GM12878 (cell line): ENCODE results near the gene ZNF827.

Source experiments
- BRCA1 ChIP-seq: IDR thresholded peaks from 2 replicates; pipeline ENCODE4 v1.6.1; 2011; ENCODE audit warnings: low read depth, low read length, improper control_type of control experiment
- CEBPB ChIP-seq, 2 experiments: fragments of 150-350 bp in 1 of 2; IDR thresholded peaks; 2 replicates each; pipeline ENCODE4 v1.6.1; 2012 to 2014; ENCODE audit warnings: low read depth in 2 of 2, low read length in 2 of 2, borderline replicate concordance in 1 of 2, inconsistent platforms in 1 of 2
- CHD4 ChIP-seq: fragments of 200-600 bp; sonication (generic); IDR thresholded peaks from 2 replicates; pipeline ENCODE4 v1.6.1; 2016; ENCODE audit warnings: mild to moderate bottlenecking
- EZH2 ChIP-seq: IDR thresholded peaks from 2 replicates; pipeline ENCODE4 v1.6.1; 2012; ENCODE audit warnings: low read depth, mild to moderate bottlenecking, control low read depth, inconsistent platforms, low read length, borderline replicate concordance; ENCODE audit not compliant: control insufficient read depth
- POLR2A ChIP-seq: IDR thresholded peaks from 2 replicates; pipeline ENCODE4 v1.6.1; 2011; ENCODE audit warnings: low read depth, mild to moderate bottlenecking, low read length
- POLR2AphosphoS5 ChIP-seq: IDR thresholded peaks from 2 replicates; pipeline ENCODE4 v1.6.1; 2011; ENCODE audit warnings: mild to moderate bottlenecking, low read length, inconsistent platforms
- RAD21 ChIP-seq: IDR thresholded peaks from 2 replicates; pipeline ENCODE4 v1.6.1; 2011; ENCODE audit warnings: mild to moderate bottlenecking, low read depth, low read length, moderate library complexity; ENCODE audit not compliant: insufficient read depth
- TAF1 ChIP-seq: IDR thresholded peaks from 2 replicates; pipeline ENCODE4 v1.6.1; 2011; ENCODE audit warnings: mild to moderate bottlenecking, low read depth, low read length, borderline replicate concordance
- TF ChIP-seq, protein P1 (sequence below): IDR thresholded peaks from 2 replicates; pipeline ENCODE4 v1.6.1; 2012; ENCODE audit warnings: mild to moderate bottlenecking, low read depth, low read length
- TF ChIP-seq, protein P2 (sequence below): IDR thresholded peaks from 2 replicates; pipeline ENCODE4 v1.6.1; 2012; ENCODE audit warnings: low read depth, low read length, improper control_type of control experiment
- TF ChIP-seq, protein P3 (sequence below): IDR thresholded peaks from 2 replicates; pipeline ENCODE4 v1.6.1; 2011; ENCODE audit warnings: borderline replicate concordance, low read depth, mild to moderate bottlenecking, moderate library complexity, mixed read lengths, low read length; ENCODE audit not compliant: insufficient read depth; ENCODE audit errors: extremely low read length
- TF ChIP-seq, protein P4 (sequence below): IDR thresholded peaks from 2 replicates; pipeline ENCODE4 v1.6.1; 2011; ENCODE audit warnings: low read depth, low read length, improper control_type of control experiment, borderline replicate concordance
- TF ChIP-seq, protein P5 (sequence below), 3 experiments: IDR thresholded peaks in 2 of 3; conservative IDR thresholded peaks in 1 of 3; 2 replicates each; pipeline ENCODE4 v1.5.1; 2011; ENCODE audit warnings: low read depth in 3 of 3, low read length in 3 of 3, mild to moderate bottlenecking in 3 of 3, control low read depth in 2 of 3, moderate library complexity in 2 of 3, inconsistent platforms in 1 of 3, mixed read lengths in 1 of 3; ENCODE audit not compliant: control insufficient read depth in 2 of 3, insufficient read depth in 1 of 3; ENCODE audit errors: extremely low read depth in 1 of 3
- TF ChIP-seq, protein P6 (sequence below): IDR thresholded peaks from 2 replicates; pipeline ENCODE4 v1.6.1; 2012; ENCODE audit warnings: low read depth, low read length, improper control_type of control experiment

DNA sequence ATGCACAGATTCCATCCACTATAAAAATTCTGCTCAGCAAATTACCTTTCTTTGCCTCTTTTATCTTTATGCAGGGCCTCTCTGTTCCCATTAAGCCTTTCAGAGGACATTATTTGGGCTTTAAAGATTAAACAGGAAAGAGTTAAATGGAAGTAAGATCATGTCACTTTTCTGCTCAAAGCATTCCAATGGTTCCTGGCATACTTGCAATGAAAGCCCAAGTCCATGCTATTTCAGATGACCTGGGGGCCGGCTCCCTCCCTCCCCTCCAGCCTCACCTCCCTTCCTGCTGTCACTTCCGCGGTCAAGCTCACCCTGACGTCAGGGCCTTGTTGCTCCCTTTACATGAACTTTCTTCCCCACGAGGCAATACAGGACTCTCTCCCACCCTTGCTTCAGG, 133.1 kb downstream of the ZNF827 start:
- TF ChIP-seq, protein P1, sequence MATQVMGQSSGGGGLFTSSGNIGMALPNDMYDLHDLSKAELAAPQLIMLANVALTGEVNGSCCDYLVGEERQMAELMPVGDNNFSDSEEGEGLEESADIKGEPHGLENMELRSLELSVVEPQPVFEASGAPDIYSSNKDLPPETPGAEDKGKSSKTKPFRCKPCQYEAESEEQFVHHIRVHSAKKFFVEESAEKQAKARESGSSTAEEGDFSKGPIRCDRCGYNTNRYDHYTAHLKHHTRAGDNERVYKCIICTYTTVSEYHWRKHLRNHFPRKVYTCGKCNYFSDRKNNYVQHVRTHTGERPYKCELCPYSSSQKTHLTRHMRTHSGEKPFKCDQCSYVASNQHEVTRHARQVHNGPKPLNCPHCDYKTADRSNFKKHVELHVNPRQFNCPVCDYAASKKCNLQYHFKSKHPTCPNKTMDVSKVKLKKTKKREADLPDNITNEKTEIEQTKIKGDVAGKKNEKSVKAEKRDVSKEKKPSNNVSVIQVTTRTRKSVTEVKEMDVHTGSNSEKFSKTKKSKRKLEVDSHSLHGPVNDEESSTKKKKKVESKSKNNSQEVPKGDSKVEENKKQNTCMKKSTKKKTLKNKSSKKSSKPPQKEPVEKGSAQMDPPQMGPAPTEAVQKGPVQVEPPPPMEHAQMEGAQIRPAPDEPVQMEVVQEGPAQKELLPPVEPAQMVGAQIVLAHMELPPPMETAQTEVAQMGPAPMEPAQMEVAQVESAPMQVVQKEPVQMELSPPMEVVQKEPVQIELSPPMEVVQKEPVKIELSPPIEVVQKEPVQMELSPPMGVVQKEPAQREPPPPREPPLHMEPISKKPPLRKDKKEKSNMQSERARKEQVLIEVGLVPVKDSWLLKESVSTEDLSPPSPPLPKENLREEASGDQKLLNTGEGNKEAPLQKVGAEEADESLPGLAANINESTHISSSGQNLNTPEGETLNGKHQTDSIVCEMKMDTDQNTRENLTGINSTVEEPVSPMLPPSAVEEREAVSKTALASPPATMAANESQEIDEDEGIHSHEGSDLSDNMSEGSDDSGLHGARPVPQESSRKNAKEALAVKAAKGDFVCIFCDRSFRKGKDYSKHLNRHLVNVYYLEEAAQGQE: no peak
- TF ChIP-seq, protein P2, sequence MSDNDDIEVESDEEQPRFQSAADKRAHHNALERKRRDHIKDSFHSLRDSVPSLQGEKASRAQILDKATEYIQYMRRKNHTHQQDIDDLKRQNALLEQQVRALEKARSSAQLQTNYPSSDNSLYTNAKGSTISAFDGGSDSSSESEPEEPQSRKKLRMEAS: no peak
- TF ChIP-seq EZH2: no peak
- no peak for TF ChIP-seq BRCA1
- TF ChIP-seq, protein P3, sequence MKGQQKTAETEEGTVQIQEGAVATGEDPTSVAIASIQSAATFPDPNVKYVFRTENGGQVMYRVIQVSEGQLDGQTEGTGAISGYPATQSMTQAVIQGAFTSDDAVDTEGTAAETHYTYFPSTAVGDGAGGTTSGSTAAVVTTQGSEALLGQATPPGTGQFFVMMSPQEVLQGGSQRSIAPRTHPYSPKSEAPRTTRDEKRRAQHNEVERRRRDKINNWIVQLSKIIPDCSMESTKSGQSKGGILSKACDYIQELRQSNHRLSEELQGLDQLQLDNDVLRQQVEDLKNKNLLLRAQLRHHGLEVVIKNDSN: no peak
- no peak for TF ChIP-seq POLR2AphosphoS5
- no peak for TF ChIP-seq CHD4
- TF ChIP-seq, protein P4, sequence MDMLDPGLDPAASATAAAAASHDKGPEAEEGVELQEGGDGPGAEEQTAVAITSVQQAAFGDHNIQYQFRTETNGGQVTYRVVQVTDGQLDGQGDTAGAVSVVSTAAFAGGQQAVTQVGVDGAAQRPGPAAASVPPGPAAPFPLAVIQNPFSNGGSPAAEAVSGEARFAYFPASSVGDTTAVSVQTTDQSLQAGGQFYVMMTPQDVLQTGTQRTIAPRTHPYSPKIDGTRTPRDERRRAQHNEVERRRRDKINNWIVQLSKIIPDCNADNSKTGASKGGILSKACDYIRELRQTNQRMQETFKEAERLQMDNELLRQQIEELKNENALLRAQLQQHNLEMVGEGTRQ: no peak
- no peak for TF ChIP-seq CEBPB (IDR thresholded peaks at IDR 0.05; ENCODE audit: borderline replicate concordance in 1 of 2, low read depth in 2 of 2, low read length in 2 of 2)
- TF ChIP-seq POLR2A: 0 out of 2 replicates have a peak, but pooled peaks have one; percentile 26
- TF ChIP-seq, protein P5, sequence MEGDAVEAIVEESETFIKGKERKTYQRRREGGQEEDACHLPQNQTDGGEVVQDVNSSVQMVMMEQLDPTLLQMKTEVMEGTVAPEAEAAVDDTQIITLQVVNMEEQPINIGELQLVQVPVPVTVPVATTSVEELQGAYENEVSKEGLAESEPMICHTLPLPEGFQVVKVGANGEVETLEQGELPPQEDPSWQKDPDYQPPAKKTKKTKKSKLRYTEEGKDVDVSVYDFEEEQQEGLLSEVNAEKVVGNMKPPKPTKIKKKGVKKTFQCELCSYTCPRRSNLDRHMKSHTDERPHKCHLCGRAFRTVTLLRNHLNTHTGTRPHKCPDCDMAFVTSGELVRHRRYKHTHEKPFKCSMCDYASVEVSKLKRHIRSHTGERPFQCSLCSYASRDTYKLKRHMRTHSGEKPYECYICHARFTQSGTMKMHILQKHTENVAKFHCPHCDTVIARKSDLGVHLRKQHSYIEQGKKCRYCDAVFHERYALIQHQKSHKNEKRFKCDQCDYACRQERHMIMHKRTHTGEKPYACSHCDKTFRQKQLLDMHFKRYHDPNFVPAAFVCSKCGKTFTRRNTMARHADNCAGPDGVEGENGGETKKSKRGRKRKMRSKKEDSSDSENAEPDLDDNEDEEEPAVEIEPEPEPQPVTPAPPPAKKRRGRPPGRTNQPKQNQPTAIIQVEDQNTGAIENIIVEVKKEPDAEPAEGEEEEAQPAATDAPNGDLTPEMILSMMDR (IDR thresholded peaks at IDR 0.05 in 2 of 3, conservative IDR thresholded peaks at IDR 0.05 in 1 of 3; ENCODE audit: control insufficient read depth in 2 of 3, extremely low read depth in 1 of 3, insufficient read depth in 1 of 3, low read depth in 3 of 3, low read length in 3 of 3): no peak
- TF ChIP-seq RAD21: no peak
- TF ChIP-seq TAF1: no peak
- TF ChIP-seq, protein P6, sequence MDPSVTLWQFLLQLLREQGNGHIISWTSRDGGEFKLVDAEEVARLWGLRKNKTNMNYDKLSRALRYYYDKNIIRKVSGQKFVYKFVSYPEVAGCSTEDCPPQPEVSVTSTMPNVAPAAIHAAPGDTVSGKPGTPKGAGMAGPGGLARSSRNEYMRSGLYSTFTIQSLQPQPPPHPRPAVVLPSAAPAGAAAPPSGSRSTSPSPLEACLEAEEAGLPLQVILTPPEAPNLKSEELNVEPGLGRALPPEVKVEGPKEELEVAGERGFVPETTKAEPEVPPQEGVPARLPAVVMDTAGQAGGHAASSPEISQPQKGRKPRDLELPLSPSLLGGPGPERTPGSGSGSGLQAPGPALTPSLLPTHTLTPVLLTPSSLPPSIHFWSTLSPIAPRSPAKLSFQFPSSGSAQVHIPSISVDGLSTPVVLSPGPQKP: no peak
